SJSA1 (cell line): ENCODE data around the gene DAGLA. TPM values are rescaled to one million over a fixed set of nuclear protein-coding genes. Genes with fewer than 3 reads are reported as not detected.

Source experiments
- DNase-seq, 2 experiments: peaks; one replicate each; pipeline ENCODE4 v3.0.0-alpha.2; 2015 to 2020; ENCODE audit warnings: low spot score in 2 of 2, low read depth in 1 of 2
- H3K27ac ChIP-seq: fragments of 250-450 bp; sonication (Bioruptor Pico); 2 replicates; pipeline ENCODE4 v1.5.1; 2020; ENCODE audit warnings: mild to moderate bottlenecking, moderate library complexity
- H3K27me3 ChIP-seq: fragments of 250-450 bp; sonication (Bioruptor Pico); replicated peaks from 2 replicates; pipeline ENCODE4 v1.5.1; 2020; ENCODE audit warnings: mild to moderate bottlenecking, moderate library complexity
- H3K36me3 ChIP-seq: fragments of 250-450 bp; sonication (Bioruptor Pico); 2 replicates; pipeline ENCODE4 v1.5.1; 2020; ENCODE audit warnings: mild to moderate bottlenecking
- H3K4me1 ChIP-seq: fragments of 250-450 bp; sonication (Bioruptor Pico); replicated peaks from 2 replicates; pipeline ENCODE4 v1.6.1; 2021; ENCODE audit warnings: mild to moderate bottlenecking
- H3K4me3 ChIP-seq: fragments of 250-450 bp; sonication (Bioruptor Pico); 2 replicates; pipeline ENCODE4 v1.5.1; 2020; ENCODE audit warnings: mild to moderate bottlenecking
- H3K9me3 ChIP-seq: fragments of 250-450 bp; sonication (Bioruptor Pico); replicated peaks from 2 replicates; pipeline ENCODE4 v1.5.1; 2020; ENCODE audit warnings: mild to moderate bottlenecking
- total RNA-seq: library from RNA; depleted of rRNA; stranded (reverse); fragments of >200 nt; shearing (Covaris generic); gene quantifications from 2 replicates; pipeline ENCODE4 v1.2.3, GENCODE V29; 2014

The DAGLA gene
- total RNA-seq, 1 experiment from 2014 or later, result 2.6 TPM

GRCh38 chr11:61713906-61714305 lies 33.7 kb downstream of the DAGLA start:
- H3K4me3 ChIP-seq, result no peak overlapping the region
- DNase-seq, result no peak
- no peaks in the 10 kb centered on the region for H3K9me3 ChIP-seq
- H3K4me1 ChIP-seq, result peaks cover 13% of the 10 kb centered on the region
- H3K27ac ChIP-seq, result no peak overlapping the region
- H3K27me3 ChIP-seq, result no peaks in the 10 kb centered on the region
- no peaks in the 10 kb centered on the region for H3K36me3 ChIP-seq

GRCh38 chr11:61714316-61714715 lies 34.1 kb downstream of the DAGLA start:
- Histone ChIP-seq H3K4me3 (no peak overlapping the region), H3K36me3 (no peaks in the 10 kb centered on the region), H3K9me3 (no peaks in the 10 kb centered on the region), H3K27me3 (no peaks in the 10 kb centered on the region), H3K27ac (no peak overlapping the region), H3K4me1 (peaks cover 17% of the 10 kb centered on the region)
- no peak for DNase-seq

- peaks cover 20% of the 10 kb centered on the region for H3K4me1 ChIP-seq
These were observed 34.7 kb downstream of the DAGLA start for GRCh38 chr11:61714916-61715315.

GRCh38 chr11:61715867-61716266 lies 35.7 kb downstream of the DAGLA start:
- no peak overlapping the region for H3K4me3 ChIP-seq
- no peaks in the 10 kb centered on the region for H3K27me3 ChIP-seq
- H3K9me3 ChIP-seq, result no peaks in the 10 kb centered on the region
- H3K27ac ChIP-seq, result no peak overlapping the region
- H3K4me1 ChIP-seq, result peaks cover 20% of the 10 kb centered on the region
- 0 out of 2 replicates have a peak, but pooled peaks cover 3% of the 10 kb centered on the region for H3K36me3 ChIP-seq
- DNase-seq, result no peak

More at GRCh38 chr11:61714916-61715315, 34.7 kb downstream of the DAGLA start:
- Histone ChIP-seq H3K27ac (no peak overlapping the region), H3K27me3 (no peaks in the 10 kb centered on the region), H3K4me3 (no peak overlapping the region), H3K36me3 (no peaks in the 10 kb centered on the region), H3K9me3 (no peaks in the 10 kb centered on the region)
- no peak for DNase-seq

- Histone ChIP-seq H3K9me3 (no peaks in the 10 kb centered on the region), H3K4me1 (peaks cover 20% of the 10 kb centered on the region), H3K4me3 (no peak overlapping the region), H3K27me3 (no peaks in the 10 kb centered on the region), H3K36me3 (peaks cover 3% of the 10 kb centered on the region; the same call in 1 of the 2 replicates), H3K27ac (no peak overlapping the region)
- DNase-seq, result no peak
These were observed 36.5 kb downstream of the DAGLA start for GRCh38 chr11:61716478-61717285.

GRCh38 chr11:61717286-61718033 lies 37.3 kb downstream of the DAGLA start:
- Histone ChIP-seq H3K27ac (no peak overlapping the region), H3K27me3 (no peaks in the 10 kb centered on the region), H3K4me3 (no peak overlapping the region; the same call in 1 of the 2 replicates)

GRCh38 chr11:61718046-61718531 lies 37.9 kb downstream of the DAGLA start:
- H3K9me3 ChIP-seq, result no peaks in the 10 kb centered on the region
- H3K4me1 ChIP-seq, result peaks cover 20% of the 10 kb centered on the region
- peaks cover 3% of the 10 kb centered on the region; the same call in 1 of the 2 replicates for H3K36me3 ChIP-seq
- H3K4me3 ChIP-seq, result peak overlapping the region; percentile 49
- H3K27me3 ChIP-seq, result no peaks in the 10 kb centered on the region
- H3K27ac ChIP-seq, result peak overlapping the region; percentile 54
- DNase-seq, result no peak

More at GRCh38 chr11:61717286-61718033, 37.3 kb downstream of the DAGLA start:
- Histone ChIP-seq H3K9me3 (no peaks in the 10 kb centered on the region), H3K4me1 (peaks cover 20% of the 10 kb centered on the region), H3K36me3 (peaks cover 3% of the 10 kb centered on the region; the same call in 1 of the 2 replicates)
- no peak for DNase-seq

GRCh38 chr11:61718621-61719302 lies 38.6 kb downstream of the DAGLA start:
- Histone ChIP-seq H3K27me3 (no peaks in the 10 kb centered on the region), H3K27ac (peak overlapping the region; percentile 54), H3K36me3 (peaks cover 5% of the 10 kb centered on the region), H3K9me3 (no peaks in the 10 kb centered on the region), H3K4me1 (peaks cover 20% of the 10 kb centered on the region), H3K4me3 (peak overlapping the region; percentile 49)
- DNase-seq, result peak; percentile 84 to 91

- no peaks in the 10 kb centered on the region for H3K27me3 ChIP-seq
- H3K4me1 ChIP-seq, result peaks cover 20% of the 10 kb centered on the region
- DNase-seq, result no peak
- H3K36me3 ChIP-seq, result peaks cover 13% of the 10 kb centered on the region
- no peak overlapping the region for H3K4me3 ChIP-seq
- no peaks in the 10 kb centered on the region for H3K9me3 ChIP-seq
- H3K27ac ChIP-seq, result no peak overlapping the region
These were observed 39.8 kb downstream of the DAGLA start for GRCh38 chr11:61719978-61720377.

GRCh38 chr11:61720597-61720996 lies 40.4 kb downstream of the DAGLA start:
- Histone ChIP-seq H3K27me3 (no peaks in the 10 kb centered on the region), H3K4me3 (no peak overlapping the region), H3K36me3 (peaks cover 13% of the 10 kb centered on the region), H3K4me1 (peaks cover 26% of the 10 kb centered on the region), H3K9me3 (no peaks in the 10 kb centered on the region), H3K27ac (no peak overlapping the region)
- DNase-seq, result no peak

GRCh38 chr11:61724437-61724836 lies 44.2 kb downstream of the DAGLA start:
- Histone ChIP-seq H3K36me3 (peaks cover 45% of the 10 kb centered on the region), H3K4me1 (peaks cover 31% of the 10 kb centered on the region), H3K27me3 (no peaks in the 10 kb centered on the region), H3K9me3 (no peaks in the 10 kb centered on the region), H3K4me3 (no peak overlapping the region), H3K27ac (no peak overlapping the region)
- DNase-seq, result no peak

GRCh38 chr11:61725781-61726231 lies 45.6 kb downstream of the DAGLA start:
- DNase-seq, result peak; percentile 40 to 73
- H3K27me3 ChIP-seq, result no peaks in the 10 kb centered on the region
- no peak overlapping the region for H3K27ac ChIP-seq
- peaks cover 30% of the 10 kb centered on the region for H3K4me1 ChIP-seq
- peaks cover 42% of the 10 kb centered on the region for H3K36me3 ChIP-seq
- H3K9me3 ChIP-seq, result no peaks in the 10 kb centered on the region
- no peak overlapping the region for H3K4me3 ChIP-seq

GRCh38 chr11:61726775-61727174 lies 46.6 kb downstream of the DAGLA start:
- Histone ChIP-seq H3K27ac (no peak overlapping the region), H3K36me3 (peaks cover 42% of the 10 kb centered on the region), H3K4me1 (peaks cover 30% of the 10 kb centered on the region), H3K9me3 (no peaks in the 10 kb centered on the region), H3K4me3 (no peak overlapping the region), H3K27me3 (no peaks in the 10 kb centered on the region)
- DNase-seq, result no peak
